GM21367 (cell line): ENCODE data around the gene VGLL2.

Source experiments
- ATAC-seq: cut with Tn5 transposase; IDR thresholded peaks from one replicate; pipeline ENCODE4 v1.9.1; 2021; ENCODE audit not compliant: unreplicated experiment

The VGLL2 gene

DNA sequence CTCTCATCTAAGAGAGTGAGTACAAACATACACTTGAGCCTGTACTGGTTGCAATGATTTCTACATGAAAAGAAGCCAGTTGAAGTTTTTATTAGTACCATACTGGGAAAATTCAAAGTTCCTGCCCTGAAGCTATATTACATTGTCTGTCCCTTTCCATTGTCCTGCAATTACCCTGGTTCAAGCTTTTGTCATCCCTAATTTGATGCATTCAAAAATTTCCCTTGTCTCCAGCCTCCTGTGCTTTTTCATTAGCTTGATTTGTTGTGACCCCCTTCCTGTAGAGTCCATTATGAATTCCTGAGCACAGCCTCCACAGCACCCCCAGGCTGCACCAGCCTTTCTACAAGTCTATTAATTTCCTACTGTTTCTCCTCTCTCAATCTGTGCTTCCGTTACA is 46.4 kb downstream of the VGLL2 start:
- no peak for ATAC-seq

DNA sequence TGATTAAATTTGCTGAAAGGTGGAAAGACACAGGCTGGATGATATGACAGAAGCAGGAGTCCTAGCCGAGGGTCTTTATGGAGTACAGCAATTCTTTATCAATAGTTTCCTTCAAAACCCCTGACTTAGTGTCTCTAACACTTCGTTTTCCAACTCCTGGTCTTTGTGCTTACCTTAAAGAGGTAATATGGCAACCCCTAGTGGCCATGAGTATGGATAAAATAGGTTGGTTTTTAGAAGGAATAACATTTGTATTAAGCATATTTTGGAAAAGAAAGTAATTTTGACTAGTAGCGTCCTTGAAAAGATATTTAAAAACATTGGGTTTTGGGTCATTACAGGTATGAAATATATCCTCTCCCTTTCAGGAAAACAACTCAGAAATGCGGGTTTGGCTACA is 51.9 kb downstream of the VGLL2 start:
- no peak for ATAC-seq
